HCT116 (cell line): ENCODE results near the gene SEMA3C. TPM values are rescaled to one million over a fixed set of nuclear protein-coding genes. Genes with fewer than 3 reads are reported as not detected.

Source experiments
- ATAC-seq: fragments of 200-7000 bp; cut with Tn5 transposase; 2 replicates; pipeline ENCODE4 v1.9.1; 2020; ENCODE audit warnings: mild to moderate bottlenecking, moderate library complexity
- BruUV-seq: library from RNA; stranded (reverse); fragments of 400-500 nt; replicated peaks from 2 replicates; lab custom pipeline; 2021; lab: Mats Ljungman, UMichigan
- CTCF ChIA-PET: fragments of 300-600 bp; sonication (Branson Sonifier 250); formaldehyde crosslinking; loops from one replicate; lab custom pipeline; 2021; ENCODE audit warnings: antibody characterized with exemption; lab: Charles Lee
- POLR2A ChIA-PET: fragments of 300-600, 350-600 bp; sonication (Branson Sonifier 250); formaldehyde crosslinking; loops from one replicate; lab custom pipeline; 2021; ENCODE audit warnings: antibody characterized with exemption; lab: Charles Lee
- RAD21 ChIA-PET, 2 experiments: fragments of 300-600 bp; sonication (Branson Sonifier 250); formaldehyde crosslinking; loops; one replicate each; lab custom pipeline; 2023; ENCODE audit warnings: low total read pairs in 2 of 2; ENCODE audit not compliant: uncharacterized antibody in 2 of 2, unreplicated experiment in 2 of 2, low non-redundant PET in 1 of 2; lab: Charles Lee
- DNase-seq: peaks from one replicate; pipeline ENCODE4 v3.0.0-alpha.2; 2010; ENCODE audit warnings: low read depth, low spot score
- H2AFZ ChIP-seq: fragments of 200-600 bp; shearing (Covaris generic), sonication (generic); 2 replicates; pipeline ENCODE4 v1.6.1; 2017; ENCODE audit warnings: low read depth, mixed run types, mixed read lengths, antibody characterized with exemption, low read length; ENCODE audit not compliant: poor library complexity, severe bottlenecking
- H3K27ac ChIP-seq: 2 replicates; pipeline ENCODE4 v1.5.1; 2012; ENCODE audit warnings: low read depth, low read length
- H3K27me3 ChIP-seq: fragments of 200-600 bp; sonication (generic); 2 replicates; pipeline ENCODE4 v1.6.1; 2016; ENCODE audit warnings: mixed run types, low read length, mixed read lengths; ENCODE audit not compliant: insufficient read depth
- H3K36me3 ChIP-seq, 2 experiments: fragments of 200-500 bp in 1 of 2; fragments of 200-600 bp in 1 of 2; sonication (Bioruptor generic) in 1 of 2; sonication (generic) in 1 of 2; 2 replicates each; pipeline versions ENCODE4 v1.5.1 to v1.6.1; 2014 to 2016; ENCODE audit warnings: low read length in 2 of 2, inconsistent platforms in 1 of 2, mixed read lengths in 1 of 2, mixed run types in 1 of 2; ENCODE audit not compliant: insufficient read depth in 2 of 2, control insufficient read depth in 1 of 2
- H3K4me1 ChIP-seq, 2 experiments: fragments of 200-600 bp in 1 of 2; sonication (generic) in 1 of 2; 2 replicates each; pipeline versions ENCODE4 v1.5.1 to v1.6.1; 2012 to 2017; ENCODE audit warnings: low read length in 2 of 2, inconsistent platforms in 1 of 2, mild to moderate bottlenecking in 1 of 2, mixed read lengths in 1 of 2, mixed run types in 1 of 2, moderate library complexity in 1 of 2; ENCODE audit not compliant: insufficient read depth in 2 of 2, control insufficient read depth in 1 of 2
- H3K4me2 ChIP-seq: fragments of 200-600 bp; sonication (generic); 2 replicates; pipeline ENCODE4 v1.6.1; 2017; ENCODE audit warnings: mixed run types, low read length, mixed read lengths
- H3K4me3 ChIP-seq, 2 experiments: fragments of 200-600 bp in 1 of 2; sonication (generic) in 1 of 2; replicated peaks in 1 of 2; 2 replicates each; pipeline ENCODE4 v1.5.1; 2011 to 2016; ENCODE audit warnings: low read length in 2 of 2, control low read depth in 1 of 2, low read depth in 1 of 2, mild to moderate bottlenecking in 1 of 2, mixed read lengths in 1 of 2, mixed run types in 1 of 2
- H3K79me2 ChIP-seq: fragments of 200-600 bp; sonication (generic); 2 replicates; pipeline ENCODE4 v1.6.1; 2017; ENCODE audit warnings: mild to moderate bottlenecking, mixed run types, low read length, moderate library complexity, mixed read lengths; ENCODE audit not compliant: insufficient read depth
- H3K9ac ChIP-seq: fragments of 200-600 bp; sonication (generic); 2 replicates; pipeline ENCODE4 v1.6.1; 2016; ENCODE audit warnings: low read length, mixed read lengths
- H3K9me2 ChIP-seq: fragments of 200-600 bp; sonication (generic), shearing (Covaris generic); 2 replicates; pipeline ENCODE4 v1.6.1; 2017; ENCODE audit warnings: mixed run types, mild to moderate bottlenecking, moderate library complexity; ENCODE audit not compliant: insufficient read depth
- H3K9me3 ChIP-seq, 2 experiments: fragments of 200-500 bp in 1 of 2; fragments of 200-600 bp in 1 of 2; sonication (Bioruptor generic) in 1 of 2; sonication (generic) in 1 of 2; 2 replicates each; pipeline ENCODE4 v1.6.1; 2014 to 2017; ENCODE audit warnings: low read length in 2 of 2, mixed read lengths in 2 of 2, inconsistent platforms in 1 of 2, low read depth in 1 of 2, mild to moderate bottlenecking in 1 of 2, mixed run types in 1 of 2, moderate library complexity in 1 of 2; ENCODE audit not compliant: control insufficient read depth in 1 of 2, insufficient read depth in 1 of 2
- H4K20me1 ChIP-seq: fragments of 200-600 bp; sonication (generic), shearing (Covaris generic); 2 replicates; pipeline ENCODE4 v1.6.1; 2017; ENCODE audit warnings: mixed run types, mild to moderate bottlenecking, moderate library complexity; ENCODE audit not compliant: insufficient read depth
- CBX3 ChIP-seq: IDR thresholded peaks from 2 replicates; pipeline ENCODE4 v1.6.1; 2012; ENCODE audit warnings: low read depth
- CEBPB ChIP-seq: IDR thresholded peaks from 2 replicates; pipeline ENCODE4 v1.6.1; 2012; ENCODE audit warnings: low read depth
- EGR1 ChIP-seq: IDR thresholded peaks from 2 replicates; pipeline ENCODE4 v1.6.1; 2012; ENCODE audit warnings: low read depth
- ELF1 ChIP-seq: IDR thresholded peaks from 2 replicates; pipeline ENCODE4 v1.6.1; 2012; ENCODE audit warnings: low read depth, borderline replicate concordance
- EZH2 ChIP-seq: fragments of 200-600 bp; sonication (generic); IDR thresholded peaks from 2 replicates; pipeline ENCODE4 v1.6.1; 2017; ENCODE audit warnings: antibody characterized with exemption, mixed run types
- EZH2phosphoT487 ChIP-seq: fragments of 200-600 bp; IDR thresholded peaks from 2 replicates; pipeline ENCODE4 v1.6.1; 2018; ENCODE audit warnings: antibody characterized with exemption, borderline replicate concordance
- FOSL1 ChIP-seq: IDR thresholded peaks from 2 replicates; pipeline ENCODE4 v1.6.1; 2012; ENCODE audit warnings: low read depth
- JUND ChIP-seq: IDR thresholded peaks from 2 replicates; pipeline ENCODE4 v1.6.1; 2012
- POLR2A ChIP-seq: IDR thresholded peaks from 2 replicates; pipeline ENCODE4 v1.7.0; 2011; ENCODE audit warnings: borderline replicate concordance; ENCODE audit not compliant: insufficient read depth, insufficient read length; ENCODE audit errors: extremely low read depth
- POLR2AphosphoS5 ChIP-seq: IDR thresholded peaks from 2 replicates; pipeline ENCODE4 v1.6.1; 2011; ENCODE audit warnings: mild to moderate bottlenecking, low read depth, low read length, moderate library complexity
- RAD21 ChIP-seq: IDR thresholded peaks from 2 replicates; pipeline ENCODE4 v1.6.1; 2012; ENCODE audit warnings: low read depth, mild to moderate bottlenecking
- SIN3A ChIP-seq: IDR thresholded peaks from 2 replicates; pipeline ENCODE4 v1.6.1; 2012; ENCODE audit warnings: low read depth
- SP1 ChIP-seq: IDR thresholded peaks from 2 replicates; pipeline ENCODE4 v1.6.1; 2012; ENCODE audit warnings: low read depth
- SRF ChIP-seq: IDR thresholded peaks from 2 replicates; pipeline ENCODE4 v1.6.1; 2012; ENCODE audit warnings: low read depth
- TCF7L2 ChIP-seq: IDR thresholded peaks from 2 replicates; pipeline ENCODE4 v1.7.0; 2011; ENCODE audit warnings: borderline replicate concordance, inconsistent platforms; ENCODE audit not compliant: insufficient read depth, insufficient read length; ENCODE audit errors: extremely low read depth
- YY1 ChIP-seq: IDR thresholded peaks from 2 replicates; pipeline ENCODE4 v1.6.1; 2011; ENCODE audit warnings: low read length, low read depth, moderate library complexity, mild to moderate bottlenecking; ENCODE audit not compliant: insufficient replicate concordance; ENCODE audit errors: extremely low read depth
- intact Hi-C: fragments of 100-400 bp; cut with micrococcal nuclease; formaldehyde crosslinking; loops from 2 replicates; pipeline ENCODE4 v1.10.0; 2022
- total RNA-seq: library from RNA; stranded (reverse); gene quantifications from one replicate; pipeline ENCODE4 v1.2.1, GENCODE V29; 2021; ENCODE audit not compliant: unreplicated experiment
- TF ChIP-seq, protein P1 (sequence below): IDR thresholded peaks from 2 replicates; pipeline ENCODE4 v1.6.1; 2012
- TF ChIP-seq, protein P2 (sequence below): IDR thresholded peaks from 2 replicates; pipeline ENCODE4 v1.6.1; 2012; ENCODE audit warnings: low read depth
- TF ChIP-seq, protein P3 (sequence below): IDR thresholded peaks from 2 replicates; pipeline ENCODE4 v1.6.1; 2011; ENCODE audit warnings: mild to moderate bottlenecking, low read length, moderate library complexity; ENCODE audit not compliant: insufficient replicate concordance; ENCODE audit errors: extremely low read depth
- TF ChIP-seq, protein P4 (sequence below): IDR thresholded peaks from 2 replicates; pipeline ENCODE4 v1.6.1; 2012

Gene SEMA3C
- total RNA-seq, 1 experiment from 2014 or later, result 25.3 TPM

DNA sequence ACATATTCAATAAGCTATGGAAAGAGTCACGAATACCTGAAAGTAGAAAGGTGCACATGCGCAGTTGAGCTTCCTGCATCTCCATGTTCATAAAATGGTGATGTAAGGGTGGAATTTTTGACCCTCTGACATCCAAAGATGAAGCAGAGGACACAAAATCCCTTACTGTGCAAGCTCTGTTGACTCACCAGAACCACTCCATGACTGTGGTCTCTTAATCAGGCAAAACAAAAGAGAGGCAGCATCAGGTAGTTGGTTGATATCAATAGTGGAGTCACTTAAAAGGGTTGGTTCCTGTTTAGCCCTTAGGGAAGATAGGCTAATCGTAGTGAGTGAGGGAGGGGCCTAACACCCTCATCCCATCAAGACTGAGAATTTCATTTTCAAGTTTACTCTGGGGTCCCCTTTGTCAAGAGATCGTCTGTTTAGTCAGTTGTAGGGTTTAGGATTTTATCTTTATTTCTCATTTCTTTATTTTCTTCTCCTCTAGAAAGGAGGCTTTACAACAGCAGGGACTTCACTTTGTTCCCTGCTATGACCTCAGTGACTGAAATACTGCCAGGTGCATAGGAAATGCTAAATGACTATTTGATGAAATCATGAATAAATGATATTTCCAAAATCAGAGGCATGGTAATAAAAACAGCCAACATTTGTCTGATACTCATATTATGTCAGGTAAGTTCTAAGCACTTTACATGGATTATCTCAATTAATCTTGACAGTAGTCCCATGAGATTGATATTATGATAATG, 182.3 kb downstream of the SEMA3C start (continued):
- TF ChIP-seq POLR2AphosphoS5 (no peak), RAD21 (no peak)
- TF ChIP-seq, all 23 proteins: peak for 0

DNA sequence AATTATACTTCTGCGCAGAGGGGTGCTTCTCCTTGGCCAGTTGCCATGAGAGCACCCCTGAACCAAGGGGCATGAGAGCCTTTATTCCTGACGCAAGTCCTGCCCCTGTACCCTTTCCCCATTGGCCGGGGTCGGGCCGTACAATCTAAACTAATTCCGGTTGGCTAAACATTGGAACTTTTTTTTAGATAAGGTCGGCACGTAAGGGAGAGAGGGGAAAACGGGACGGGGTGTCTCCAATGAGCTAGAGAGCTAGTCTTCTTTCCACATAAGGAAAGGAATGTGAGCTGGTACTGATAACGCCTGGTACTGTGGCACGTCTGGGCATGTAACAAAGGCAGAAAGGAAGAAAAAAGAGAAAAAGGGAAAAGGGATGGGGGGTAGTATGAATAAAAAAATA, 183.5 kb downstream of the SEMA3C start:
- ATAC-seq (no peak), DNase-seq (no peak)
- CTCF ChIA-PET, result no interaction called here
- Histone ChIP-seq H3K79me2 (no peaks in the 10 kb centered on the region), H4K20me1 (no peaks in the 10 kb centered on the region), H3K36me3 (no peaks in the 10 kb centered on the region), H3K9me3 (no peaks in the 10 kb centered on the region), H3K27ac (no peak overlapping the region), H3K27me3 (no peaks in the 10 kb centered on the region), H2AFZ (no peak overlapping the region), H3K9me2 (no peaks in the 10 kb centered on the region), H3K4me2 (no peak overlapping the region), H3K4me3 (no peak overlapping the region), H3K9ac (no peak overlapping the region), H3K4me1 (peaks cover 0 to under 1% of the 10 kb centered on the region in 2 experiments; a peak in 2 of 4 replicates)
- BruUV-seq, result no TSS peak
- no peak for TF ChIP-seq CBX3
- TF ChIP-seq RAD21, result no peak
- no peak for TF ChIP-seq ELF1
- no peak for TF ChIP-seq SRF
- TF ChIP-seq SP1, result no peak
- TF ChIP-seq, protein P1, sequence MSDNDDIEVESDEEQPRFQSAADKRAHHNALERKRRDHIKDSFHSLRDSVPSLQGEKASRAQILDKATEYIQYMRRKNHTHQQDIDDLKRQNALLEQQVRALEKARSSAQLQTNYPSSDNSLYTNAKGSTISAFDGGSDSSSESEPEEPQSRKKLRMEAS, result no peak
- TF ChIP-seq, protein P2, sequence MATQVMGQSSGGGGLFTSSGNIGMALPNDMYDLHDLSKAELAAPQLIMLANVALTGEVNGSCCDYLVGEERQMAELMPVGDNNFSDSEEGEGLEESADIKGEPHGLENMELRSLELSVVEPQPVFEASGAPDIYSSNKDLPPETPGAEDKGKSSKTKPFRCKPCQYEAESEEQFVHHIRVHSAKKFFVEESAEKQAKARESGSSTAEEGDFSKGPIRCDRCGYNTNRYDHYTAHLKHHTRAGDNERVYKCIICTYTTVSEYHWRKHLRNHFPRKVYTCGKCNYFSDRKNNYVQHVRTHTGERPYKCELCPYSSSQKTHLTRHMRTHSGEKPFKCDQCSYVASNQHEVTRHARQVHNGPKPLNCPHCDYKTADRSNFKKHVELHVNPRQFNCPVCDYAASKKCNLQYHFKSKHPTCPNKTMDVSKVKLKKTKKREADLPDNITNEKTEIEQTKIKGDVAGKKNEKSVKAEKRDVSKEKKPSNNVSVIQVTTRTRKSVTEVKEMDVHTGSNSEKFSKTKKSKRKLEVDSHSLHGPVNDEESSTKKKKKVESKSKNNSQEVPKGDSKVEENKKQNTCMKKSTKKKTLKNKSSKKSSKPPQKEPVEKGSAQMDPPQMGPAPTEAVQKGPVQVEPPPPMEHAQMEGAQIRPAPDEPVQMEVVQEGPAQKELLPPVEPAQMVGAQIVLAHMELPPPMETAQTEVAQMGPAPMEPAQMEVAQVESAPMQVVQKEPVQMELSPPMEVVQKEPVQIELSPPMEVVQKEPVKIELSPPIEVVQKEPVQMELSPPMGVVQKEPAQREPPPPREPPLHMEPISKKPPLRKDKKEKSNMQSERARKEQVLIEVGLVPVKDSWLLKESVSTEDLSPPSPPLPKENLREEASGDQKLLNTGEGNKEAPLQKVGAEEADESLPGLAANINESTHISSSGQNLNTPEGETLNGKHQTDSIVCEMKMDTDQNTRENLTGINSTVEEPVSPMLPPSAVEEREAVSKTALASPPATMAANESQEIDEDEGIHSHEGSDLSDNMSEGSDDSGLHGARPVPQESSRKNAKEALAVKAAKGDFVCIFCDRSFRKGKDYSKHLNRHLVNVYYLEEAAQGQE, result no peak
- TF ChIP-seq SIN3A, result no peak
- TF ChIP-seq EZH2phosphoT487, result no peak
- no peak for TF ChIP-seq JUND
- no peak for TF ChIP-seq TCF7L2
- TF ChIP-seq POLR2AphosphoS5, result no peak
- no peak for TF ChIP-seq POLR2A
- TF ChIP-seq CEBPB, result no peak
- no peak for TF ChIP-seq YY1
- no peak for TF ChIP-seq EGR1
- TF ChIP-seq, protein P3, sequence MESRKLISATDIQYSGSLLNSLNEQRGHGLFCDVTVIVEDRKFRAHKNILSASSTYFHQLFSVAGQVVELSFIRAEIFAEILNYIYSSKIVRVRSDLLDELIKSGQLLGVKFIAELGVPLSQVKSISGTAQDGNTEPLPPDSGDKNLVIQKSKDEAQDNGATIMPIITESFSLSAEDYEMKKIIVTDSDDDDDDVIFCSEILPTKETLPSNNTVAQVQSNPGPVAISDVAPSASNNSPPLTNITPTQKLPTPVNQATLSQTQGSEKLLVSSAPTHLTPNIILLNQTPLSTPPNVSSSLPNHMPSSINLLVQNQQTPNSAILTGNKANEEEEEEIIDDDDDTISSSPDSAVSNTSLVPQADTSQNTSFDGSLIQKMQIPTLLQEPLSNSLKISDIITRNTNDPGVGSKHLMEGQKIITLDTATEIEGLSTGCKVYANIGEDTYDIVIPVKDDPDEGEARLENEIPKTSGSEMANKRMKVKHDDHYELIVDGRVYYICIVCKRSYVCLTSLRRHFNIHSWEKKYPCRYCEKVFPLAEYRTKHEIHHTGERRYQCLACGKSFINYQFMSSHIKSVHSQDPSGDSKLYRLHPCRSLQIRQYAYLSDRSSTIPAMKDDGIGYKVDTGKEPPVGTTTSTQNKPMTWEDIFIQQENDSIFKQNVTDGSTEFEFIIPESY, result no peak
- TF ChIP-seq FOSL1, result no peak
- TF ChIP-seq, protein P4, sequence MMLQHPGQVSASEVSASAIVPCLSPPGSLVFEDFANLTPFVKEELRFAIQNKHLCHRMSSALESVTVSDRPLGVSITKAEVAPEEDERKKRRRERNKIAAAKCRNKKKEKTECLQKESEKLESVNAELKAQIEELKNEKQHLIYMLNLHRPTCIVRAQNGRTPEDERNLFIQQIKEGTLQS, result no peak
- no peak for TF ChIP-seq EZH2
- intact Hi-C loops, result no loop called here
- POLR2A ChIA-PET, result no interaction called here
- RAD21 ChIA-PET, result no interaction called here
